DOHH2 (cell line): ENCODE measurements around the gene EPHA10.

Experiments
- H3F3A ChIP-seq: fragments of 200-600 bp; sonication (generic), shearing (Covaris generic); 2 replicates; pipeline ENCODE4 v1.6.0; 2016; ENCODE audit warnings: antibody characterized with exemption, mild to moderate bottlenecking; ENCODE audit not compliant: control insufficient read depth, insufficient read depth
- H3K27ac ChIP-seq: fragments of 200-600 bp; sonication (generic); 2 replicates; pipeline ENCODE4 v1.5.1; 2014; ENCODE audit warnings: low read depth, mild to moderate bottlenecking, low read length, moderate library complexity
- H3K27me3 ChIP-seq: fragments of 200-600 bp; sonication (generic); 2 replicates; pipeline ENCODE4 v1.6.1; 2014; ENCODE audit warnings: mild to moderate bottlenecking, low read length, mixed read lengths; ENCODE audit not compliant: control insufficient read depth
- H3K36me3 ChIP-seq: fragments of 200-600 bp; sonication (generic); 2 replicates; pipeline ENCODE4 v1.6.1; 2014; ENCODE audit warnings: mild to moderate bottlenecking, low read length, moderate library complexity, mixed read lengths; ENCODE audit not compliant: control insufficient read depth
- H3K4me1 ChIP-seq: fragments of 200-600 bp; sonication (generic); 2 replicates; pipeline ENCODE4 v1.6.1; 2014; ENCODE audit warnings: mild to moderate bottlenecking, low read length, mixed read lengths; ENCODE audit not compliant: control insufficient read depth
- H3K4me2 ChIP-seq: fragments of 200-600 bp; sonication (generic); 2 replicates; pipeline ENCODE4 v1.6.0; 2014; ENCODE audit warnings: mild to moderate bottlenecking, low read length, moderate library complexity
- H3K4me3 ChIP-seq: fragments of 200-600 bp; sonication (generic); 2 replicates; pipeline ENCODE4 v1.5.1; 2014; ENCODE audit warnings: mild to moderate bottlenecking, low read length, mixed read lengths
- H3K79me2 ChIP-seq: fragments of 200-600 bp; sonication (generic); 2 replicates; pipeline ENCODE4 v1.6.1; 2014; ENCODE audit warnings: mild to moderate bottlenecking, low read length, mixed read lengths; ENCODE audit not compliant: control insufficient read depth
- H3K9me2 ChIP-seq: fragments of 200-600 bp; sonication (generic); replicated peaks from 2 replicates; pipeline ENCODE4 v1.6.1; 2014; ENCODE audit warnings: mild to moderate bottlenecking, low read length, mixed read lengths; ENCODE audit not compliant: control insufficient read depth
- H3K9me3 ChIP-seq: fragments of 200-600 bp; sonication (generic); 2 replicates; pipeline ENCODE4 v1.6.1; 2014; ENCODE audit warnings: antibody characterized with exemption, low read length, mixed read lengths; ENCODE audit not compliant: control insufficient read depth, insufficient read depth
- H4K20me1 ChIP-seq: fragments of 200-600 bp; sonication (generic); 2 replicates; pipeline ENCODE4 v1.6.0; 2014; ENCODE audit warnings: low read depth, mild to moderate bottlenecking, antibody characterized with exemption, low read length, moderate library complexity; ENCODE audit not compliant: control insufficient read depth, insufficient read depth
- CTCF ChIP-seq: fragments of 200-600 bp; sonication (generic); IDR thresholded peaks from one replicate; pipeline ENCODE4 v1.5.1; 2014; ENCODE audit warnings: antibody characterized with exemption, mild to moderate bottlenecking, low read depth, low read length; ENCODE audit not compliant: poor library complexity, severe bottlenecking
- EZH2phosphoT487 ChIP-seq: fragments of 200-600 bp; sonication (generic); IDR thresholded peaks from 2 replicates; pipeline ENCODE4 v1.6.1; 2017; ENCODE audit warnings: borderline replicate concordance, mild to moderate bottlenecking, antibody characterized with exemption, low read length, moderate library complexity, mixed read lengths

Gene EPHA10

DNA sequence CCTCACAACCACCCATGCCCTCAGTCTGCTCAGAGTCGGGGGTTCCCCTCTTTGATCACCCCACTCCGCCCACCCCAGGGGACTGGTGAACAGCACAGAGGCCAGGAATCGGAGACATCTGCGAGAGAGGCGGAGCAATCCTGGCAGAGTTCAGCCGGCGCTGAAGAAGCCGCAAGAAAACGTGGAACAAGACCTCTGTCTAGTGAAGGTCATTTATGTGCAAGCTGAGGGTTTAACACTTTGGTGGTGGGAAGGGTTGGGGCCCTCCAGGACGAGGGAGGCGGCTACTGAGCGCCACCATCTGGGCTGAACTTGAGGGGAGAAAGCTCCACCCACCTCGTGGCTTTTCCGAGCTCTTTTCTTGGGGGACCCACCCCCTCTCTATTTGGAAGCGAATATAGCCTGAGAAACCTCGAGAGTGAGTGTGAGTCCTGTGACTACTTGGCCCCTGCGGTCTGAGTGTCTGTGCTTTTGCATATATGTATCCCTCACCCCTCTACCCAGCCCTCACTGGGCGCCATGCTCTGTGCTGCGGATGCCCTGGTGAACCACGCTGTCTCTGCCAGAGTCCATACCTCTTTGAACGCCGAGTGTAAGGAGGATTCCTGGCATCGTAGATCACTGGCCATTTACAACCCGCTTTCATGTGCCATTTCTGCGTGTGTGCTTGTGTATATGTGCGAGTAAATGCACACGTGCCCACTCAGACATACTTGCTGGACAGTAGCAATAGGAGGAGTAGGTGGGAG, 1.2 kb upstream of the EPHA10 start:
- H3K9me2 ChIP-seq: no peaks in the 10 kb centered on the region
- no peaks in the 10 kb centered on the region for H3K9me3 ChIP-seq
- no peaks in the 10 kb centered on the region for H4K20me1 ChIP-seq
- H3K27me3 ChIP-seq: peaks cover 41% of the 10 kb centered on the region
- H3K79me2 ChIP-seq: no peaks in the 10 kb centered on the region
- peak; percentile 57 for TF ChIP-seq CTCF
- TF ChIP-seq EZH2phosphoT487: no peak
- H3K4me2 ChIP-seq: peak overlapping the region; percentile 41
- H3K27ac ChIP-seq: no peak overlapping the region
- H3K4me3 ChIP-seq: peak overlapping the region; percentile 20
- no peaks in the 10 kb centered on the region for H3K36me3 ChIP-seq
- H3K4me1 ChIP-seq: peaks cover 7% of the 10 kb centered on the region
- no peaks in the 10 kb centered on the region for H3F3A ChIP-seq

GRCh38 chr1:37764414-37764825, 500 bp downstream of the EPHA10 start:
- no peak for TF ChIP-seq CTCF
- no peak for TF ChIP-seq EZH2phosphoT487
- Histone ChIP-seq H3K36me3 (no peaks in the 10 kb centered on the region), H3K4me2 (no peak overlapping the region), H3K27ac (no peak overlapping the region), H3K9me3 (no peaks in the 10 kb centered on the region), H3K4me3 (no peak overlapping the region), H3K9me2 (no peaks in the 10 kb centered on the region), H4K20me1 (no peaks in the 10 kb centered on the region), H3K79me2 (no peaks in the 10 kb centered on the region), H3K4me1 (peaks cover 7% of the 10 kb centered on the region), H3F3A (no peaks in the 10 kb centered on the region), H3K27me3 (peaks cover 35% of the 10 kb centered on the region)

DNA sequence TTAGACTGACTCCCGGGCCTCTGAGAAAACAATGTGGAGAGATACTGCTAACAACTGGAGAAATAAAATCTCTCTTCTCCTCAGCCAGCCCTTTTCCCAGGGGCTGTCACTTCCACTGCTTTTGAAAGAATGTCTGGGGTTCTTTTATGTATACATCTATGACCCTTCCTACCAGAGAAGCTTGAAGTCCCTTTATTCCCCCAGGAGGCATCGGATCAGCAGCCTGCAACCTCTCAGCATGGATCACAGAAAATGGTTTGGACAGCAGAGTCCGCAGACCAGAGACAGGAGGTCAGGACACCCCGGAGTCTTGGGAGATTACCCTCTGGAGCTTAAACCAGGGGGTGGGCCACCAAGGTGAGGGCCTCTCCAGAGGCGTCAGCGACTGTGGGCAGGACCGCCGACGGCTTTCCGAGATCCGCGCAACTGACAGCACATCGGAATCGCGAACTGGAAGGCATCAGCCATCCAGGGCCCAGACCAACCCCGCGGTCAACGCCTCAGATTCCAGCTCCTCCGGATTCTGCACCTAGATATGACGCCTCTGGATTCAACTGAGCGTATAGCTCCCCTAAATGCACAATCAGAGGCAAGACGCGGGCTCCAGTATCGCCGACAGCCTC, 1.0 kb downstream of the EPHA10 start:
- Histone ChIP-seq H3K4me3 (no peak overlapping the region), H3K9me2 (no peaks in the 10 kb centered on the region), H3K27me3 (peaks cover 38% of the 10 kb centered on the region), H3F3A (no peaks in the 10 kb centered on the region), H3K27ac (no peak overlapping the region), H3K4me1 (peaks cover 7% of the 10 kb centered on the region), H3K9me3 (no peaks in the 10 kb centered on the region), H3K4me2 (no peak overlapping the region), H4K20me1 (no peaks in the 10 kb centered on the region), H3K79me2 (no peaks in the 10 kb centered on the region), H3K36me3 (no peaks in the 10 kb centered on the region)
- TF ChIP-seq CTCF (no peak), EZH2phosphoT487 (no peak)
